Transverse colon (tissue), 4 donors: ENCODE results near the gene PDE8B.

ENCODE experiments used
- CTCF ChIP-seq, 5 experiments: fragments of 200-600 bp in 3 of 5; fragments of 450-650 bp in 2 of 5; sonication (generic) in 3 of 5; IDR thresholded peaks; 1 replicate in 2 of 5; 2 replicates in 3 of 5; pipeline ENCODE4 v1.5.1; 2016 to 2017; ENCODE audit warnings: antibody characterized with exemption in 5 of 5, inconsistent platforms in 3 of 5, mild to moderate bottlenecking in 2 of 5, moderate library complexity in 1 of 5
- EP300 ChIP-seq: sonication (generic); formaldehyde crosslinking; IDR thresholded peaks from one replicate; pipeline ENCODE4 v1.6.1; 2017; ENCODE audit warnings: antibody characterized with exemption, low read depth
- POLR2A ChIP-seq: fragments of 450-650 bp; IDR thresholded peaks from one replicate; pipeline ENCODE4 v1.6.1; 2016; ENCODE audit warnings: antibody characterized with exemption, mild to moderate bottlenecking, moderate library complexity
- POLR2AphosphoS5 ChIP-seq, 3 donors: sonication (generic); formaldehyde crosslinking; IDR thresholded peaks; one replicate each; pipeline ENCODE4 v1.6.1; 2016; ENCODE audit warnings: antibody characterized with exemption in 3 of 3

GRCh38 chr5:77262697-77263096, 52.2 kb downstream of the PDE8B start:
- TF ChIP-seq EP300 (no peak), POLR2A (no peak), CTCF (IDR thresholded peaks at IDR 0.05) (no peak), POLR2AphosphoS5 (IDR thresholded peaks at IDR 0.05) (no peak)
